SKM-1 (cell line): ENCODE data around the gene B9D2.
"Not testable (repeated sequence)": the region's sequence is repeated elsewhere in the genome, so short reads cannot be mapped to it uniquely, and the experiment has no call there.

Source experiments
- DNase-seq: peaks from one replicate; lab custom pipeline; 2025; ENCODE audit not compliant: unreplicated experiment; lab: John Stamatoyannopoulos, UW

Gene B9D2

DNA sequence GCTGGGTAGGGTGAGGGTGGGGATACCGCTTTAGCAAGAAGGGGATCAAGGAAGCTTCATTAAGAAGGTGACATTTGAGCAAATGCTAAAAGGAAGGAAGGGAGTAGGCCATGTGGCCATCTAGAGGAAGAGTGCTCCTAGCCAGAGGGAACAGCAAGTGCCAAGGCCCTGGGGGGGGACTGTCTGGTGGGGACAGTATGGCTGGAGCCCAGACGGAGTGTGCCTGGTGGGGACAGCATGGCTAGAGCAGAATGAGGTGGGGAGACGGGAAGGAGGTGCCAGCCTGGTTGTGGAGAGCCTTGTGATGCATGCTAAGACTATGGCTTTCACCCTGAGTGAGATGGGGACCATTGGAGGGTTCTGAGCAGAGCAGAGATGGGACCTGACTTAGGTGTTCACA is 8.1 kb downstream of the B9D2 start:
- no peak for DNase-seq

DNA sequence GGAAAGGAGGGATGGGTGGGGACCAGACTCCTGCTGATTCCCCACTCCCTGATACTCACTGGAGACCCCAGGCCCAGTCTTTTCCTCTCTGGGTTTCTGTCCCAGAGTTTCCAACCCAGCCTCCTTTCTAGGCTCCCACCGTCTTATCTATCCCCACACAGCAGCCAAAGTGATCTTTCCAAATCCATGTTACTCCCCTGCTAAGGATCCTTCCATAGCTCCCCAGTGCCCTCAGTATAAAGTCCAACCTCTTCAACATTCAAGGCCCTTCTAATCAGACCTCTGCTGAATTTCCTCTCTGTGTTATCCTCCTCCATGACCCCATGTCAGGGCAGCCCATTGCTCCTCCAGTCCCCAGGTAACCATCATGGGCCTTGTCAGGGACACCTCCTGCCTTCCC is 8.9 kb downstream of the B9D2 start:
- DNase-seq = no peak

- DNase-seq = no peak
These were observed 9.5 kb downstream of the B9D2 start for GRCh38 chr19:41354343-41354953.

GRCh38 chr19:41353466-41354342 is 10.2 kb downstream of the B9D2 start, which contains the start of gene TGFB1:
Gene TGFB1 (minus strand): TSS chr19:41353922. CDS start chr19:41353044, 878 bp downstream.
- peak; percentile 88 for DNase-seq

- no peak for DNase-seq
These were observed 11.1 kb downstream of the B9D2 start for GRCh38 chr19:41352609-41353465.

GRCh38 chr19:41352279-41352608 is 11.7 kb downstream of the B9D2 start:
- DNase-seq = no peak

DNA sequence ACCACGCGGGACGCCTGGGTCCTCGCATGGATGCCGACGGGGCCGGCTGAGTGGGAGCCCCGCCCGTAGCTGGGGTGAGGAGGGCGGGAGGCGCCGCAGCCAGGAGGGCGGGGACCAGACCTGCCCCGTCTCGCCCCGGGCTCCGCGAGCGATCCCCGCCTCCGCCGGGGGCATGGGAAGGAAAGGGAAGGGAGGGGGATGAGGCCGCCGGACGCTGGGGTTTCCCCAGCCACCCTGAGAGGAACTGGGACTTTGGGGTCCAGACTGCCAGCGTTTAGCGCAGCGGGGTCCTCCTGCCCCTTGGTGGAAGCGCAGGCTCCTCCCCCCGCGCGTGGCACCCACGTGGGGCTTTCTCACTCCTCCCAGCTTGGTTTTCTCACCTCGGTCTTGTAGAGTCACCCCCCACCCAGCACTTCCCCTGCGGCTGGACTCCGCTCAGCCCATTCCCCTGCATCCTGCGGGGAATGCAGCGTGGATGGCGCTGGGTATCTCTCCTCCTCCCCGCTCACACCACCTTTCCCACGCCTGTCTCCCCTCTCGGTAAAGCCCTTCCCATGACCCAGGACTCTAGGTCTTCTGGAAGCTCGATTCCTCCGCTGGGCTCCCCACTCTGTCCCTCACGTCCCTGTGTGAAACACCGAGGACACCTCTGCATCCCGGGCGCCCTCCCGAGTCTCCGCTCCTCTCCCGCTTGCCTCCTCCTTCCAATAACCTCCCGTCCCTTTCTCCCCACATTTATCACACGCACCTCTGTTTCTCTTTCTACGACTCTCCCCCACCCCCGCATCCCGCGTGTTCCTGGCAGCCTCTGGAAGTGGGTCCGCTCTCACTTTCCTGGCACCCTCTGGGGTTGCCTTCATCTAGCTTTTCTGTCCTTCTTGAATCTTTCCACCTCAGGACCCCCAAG is 12.4 kb downstream of the B9D2 start:
- DNase-seq = peak; percentile 63

DNA sequence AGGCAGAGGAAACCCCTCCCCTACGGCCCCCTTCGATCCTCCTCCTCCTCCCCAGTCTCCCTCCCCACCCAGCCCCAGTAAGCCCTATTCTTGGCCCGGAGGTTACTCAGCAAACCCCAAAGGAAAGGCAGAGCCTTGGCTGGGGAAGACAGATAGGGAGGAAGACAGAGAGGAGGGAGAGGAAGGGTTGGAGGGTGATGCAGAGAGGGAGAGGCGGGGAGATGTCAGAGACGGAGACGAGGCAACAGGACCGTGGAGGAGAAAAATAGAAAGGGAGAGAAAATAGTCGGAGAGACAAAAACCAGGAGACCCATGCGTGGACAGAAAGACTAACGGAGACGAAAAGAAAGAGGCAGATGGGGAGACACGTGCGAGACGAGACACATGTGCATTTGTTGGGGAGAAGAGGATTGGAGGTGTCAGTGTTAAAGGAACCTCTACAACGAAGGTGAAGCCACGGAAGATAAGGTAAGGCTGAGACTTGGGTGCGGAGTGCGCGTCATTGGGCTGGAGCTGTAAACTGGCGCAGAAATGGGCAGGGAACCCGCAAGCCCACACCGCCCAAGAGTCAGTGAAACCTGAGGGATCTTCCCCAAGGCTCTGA is 13.1 kb downstream of the B9D2 start:
- DNase-seq = no peak

GRCh38 chr19:41346916-41347315 is 17.0 kb downstream of the B9D2 start:
- DNase-seq = not testable (repeated sequence)

DNA sequence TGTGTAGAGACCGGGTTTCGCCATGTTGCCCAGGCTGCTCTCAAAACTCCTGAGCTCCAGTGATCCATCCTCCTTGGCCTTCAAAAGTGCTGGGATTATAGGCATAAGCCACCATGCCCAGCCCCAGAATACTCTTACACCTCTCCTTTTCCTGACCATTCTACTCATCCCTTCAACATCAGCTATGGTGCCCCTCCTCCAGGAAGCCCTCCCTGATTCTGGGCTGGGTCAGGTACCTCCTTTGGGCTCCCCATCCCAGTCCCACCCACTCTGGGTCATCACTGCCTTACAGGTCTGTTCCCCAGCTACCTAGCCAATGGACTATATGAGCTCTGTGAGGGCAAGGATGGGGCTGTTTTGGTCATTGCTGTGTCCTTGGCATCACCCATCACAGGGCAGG is 19.8 kb downstream of the B9D2 start:
- no peak for DNase-seq

DNA sequence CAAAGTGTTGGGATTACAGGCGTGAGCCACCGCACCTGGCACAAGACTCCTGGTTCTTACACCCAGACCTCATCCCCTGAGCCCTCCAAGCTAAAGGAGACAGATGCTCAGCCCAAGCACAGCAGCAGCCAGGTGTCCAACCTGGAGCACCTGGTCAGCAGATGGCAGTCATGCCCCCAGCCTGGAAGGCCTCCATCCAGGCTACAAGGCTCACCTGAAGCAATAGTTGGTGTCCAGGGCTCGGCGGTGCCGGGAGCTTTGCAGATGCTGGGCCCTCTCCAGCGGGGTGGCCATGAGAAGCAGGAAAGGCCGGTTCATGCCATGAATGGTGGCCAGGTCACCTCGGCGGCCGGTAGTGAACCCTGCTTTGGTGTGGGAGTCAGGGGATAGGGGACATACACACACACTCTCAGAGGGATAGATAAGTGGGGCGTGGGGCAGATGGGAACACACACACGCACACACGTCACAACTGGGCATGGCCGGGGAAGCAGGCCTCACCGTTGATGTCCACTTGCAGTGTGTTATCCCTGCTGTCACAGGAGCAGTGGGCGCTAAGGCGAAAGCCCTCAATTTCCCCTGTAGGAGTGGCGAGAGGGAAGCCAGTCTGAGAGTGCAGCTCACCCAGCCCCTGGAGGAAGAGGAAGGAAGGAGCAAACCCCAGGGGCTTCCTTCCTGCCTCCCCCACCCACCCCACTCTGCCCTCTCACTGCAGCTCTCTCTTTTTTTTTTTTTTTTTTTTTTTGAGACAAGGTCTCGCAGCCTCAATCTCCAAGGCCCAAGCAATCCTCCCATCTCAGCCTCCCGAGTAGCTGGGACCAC is 22.1 kb downstream of the B9D2 start:
- DNase-seq = no peak

GRCh38 chr19:41339936-41340335 is 24.0 kb downstream of the B9D2 start:
- no peak for DNase-seq

GRCh38 chr19:41335467-41335866 is 28.5 kb downstream of the B9D2 start:
- DNase-seq = no peak

DNA sequence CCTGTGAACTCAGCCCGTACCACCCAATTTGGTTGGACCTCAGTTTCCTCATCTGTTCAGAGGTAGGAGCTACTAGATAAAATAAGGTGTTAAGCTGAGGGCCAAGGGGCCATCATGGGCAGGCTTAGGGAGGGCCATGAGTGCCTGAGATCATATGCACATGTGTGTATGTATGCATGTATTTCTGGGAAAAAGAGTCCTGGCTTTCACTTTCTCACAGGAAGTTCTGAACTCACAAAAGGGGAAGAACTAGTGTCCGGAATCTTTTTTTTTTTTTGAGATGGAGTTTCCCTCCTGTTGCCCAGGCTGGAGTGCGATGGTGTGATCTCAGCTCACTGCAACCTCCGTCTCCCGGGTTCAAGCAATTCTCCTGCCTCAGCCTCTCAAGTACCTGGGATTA is 29.2 kb downstream of the B9D2 start:
- DNase-seq = no peak

DNA sequence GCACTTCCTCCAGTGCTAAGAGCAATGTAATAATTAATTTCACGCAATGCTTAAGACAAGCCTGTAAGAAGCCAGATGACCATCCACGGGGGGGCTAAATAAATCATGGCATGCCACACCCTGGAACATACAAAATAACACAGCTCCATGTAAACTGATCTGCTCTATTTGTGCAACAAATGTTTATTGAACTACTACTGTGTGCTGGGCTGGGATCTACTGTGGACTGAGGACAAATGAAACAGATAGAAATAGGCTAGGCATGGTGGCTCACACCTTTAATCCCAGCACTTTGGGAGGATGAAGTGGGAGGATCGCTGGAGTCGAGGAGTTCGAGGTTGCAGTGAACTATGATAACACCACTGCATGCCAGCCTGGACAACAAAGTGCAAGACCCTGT is 31.5 kb downstream of the B9D2 start:
- DNase-seq = no peak

DNA sequence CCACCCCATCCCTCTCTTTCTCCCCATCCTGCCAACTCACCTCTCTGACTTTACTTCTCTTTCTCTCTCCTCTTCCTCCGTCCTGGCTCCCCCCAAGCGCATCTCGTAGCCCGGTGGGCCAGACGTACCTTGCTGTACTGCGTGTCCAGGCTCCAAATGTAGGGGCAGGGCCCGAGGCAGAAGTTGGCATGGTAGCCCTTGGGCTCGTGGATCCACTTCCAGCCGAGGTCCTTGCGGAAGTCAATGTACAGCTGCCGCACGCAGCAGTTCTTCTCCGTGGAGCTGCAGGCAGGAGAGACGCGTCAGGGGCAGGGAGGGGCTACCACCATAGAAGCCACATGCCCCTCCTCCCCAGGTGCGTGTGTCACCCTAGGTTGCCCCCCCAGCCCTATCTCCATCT is 31.9 kb downstream of the B9D2 start:
- no peak for DNase-seq

DNA sequence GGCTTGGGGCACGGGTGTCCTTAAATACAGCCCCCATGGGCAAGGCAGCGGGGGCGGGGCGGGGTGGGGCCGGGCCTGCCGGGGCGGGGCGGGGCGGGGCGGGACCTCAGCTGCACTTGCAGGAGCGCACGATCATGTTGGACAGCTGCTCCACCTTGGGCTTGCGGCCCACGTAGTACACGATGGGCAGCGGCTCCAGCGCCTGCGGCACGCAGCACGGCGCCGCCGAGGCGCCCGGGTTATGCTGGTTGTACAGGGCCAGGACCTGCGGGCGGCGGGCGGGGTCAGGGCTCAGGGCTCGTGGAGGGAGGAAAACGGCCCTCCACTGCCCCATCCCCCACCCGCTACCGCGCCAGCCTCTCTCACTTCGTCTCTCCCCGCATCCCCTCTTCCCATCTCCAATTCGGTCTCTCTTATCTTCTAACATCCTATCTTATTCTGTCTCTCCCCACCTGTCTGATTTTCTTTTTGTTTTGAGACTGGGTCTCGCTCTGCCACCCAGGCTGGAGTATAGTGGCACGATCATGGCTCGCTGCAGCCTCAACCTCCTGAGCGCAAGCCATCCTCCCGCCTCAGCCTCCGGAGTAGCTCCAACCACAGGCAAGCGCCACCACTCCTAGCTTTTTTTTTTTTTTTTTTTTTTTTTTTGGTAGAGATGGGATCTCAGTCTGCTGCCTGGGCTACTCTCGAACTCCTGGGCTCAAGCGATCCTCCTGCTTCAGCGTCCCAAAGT is 32.8 kb downstream of the B9D2 start:
- no peak for DNase-seq

DNA sequence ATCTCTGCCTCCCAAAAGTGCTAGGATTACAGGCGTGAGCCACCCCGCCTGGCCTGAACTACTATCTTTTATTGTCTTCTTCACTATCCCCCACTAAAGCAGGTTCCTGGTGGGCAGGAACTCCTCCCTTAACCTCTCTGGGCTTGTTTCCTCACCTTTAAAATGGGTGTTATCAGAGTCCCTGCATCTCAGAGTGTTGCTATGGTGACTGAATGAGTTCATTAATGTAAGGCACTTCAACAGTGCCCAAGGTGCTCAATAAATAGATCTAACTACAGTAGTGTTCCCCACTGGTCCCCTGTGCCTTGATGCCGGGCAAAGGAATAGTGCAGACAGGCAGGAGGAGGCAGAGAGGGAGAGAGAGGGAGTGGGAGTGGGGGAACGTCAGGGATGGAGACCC is 33.5 kb downstream of the B9D2 start:
- DNase-seq = no peak

DNA sequence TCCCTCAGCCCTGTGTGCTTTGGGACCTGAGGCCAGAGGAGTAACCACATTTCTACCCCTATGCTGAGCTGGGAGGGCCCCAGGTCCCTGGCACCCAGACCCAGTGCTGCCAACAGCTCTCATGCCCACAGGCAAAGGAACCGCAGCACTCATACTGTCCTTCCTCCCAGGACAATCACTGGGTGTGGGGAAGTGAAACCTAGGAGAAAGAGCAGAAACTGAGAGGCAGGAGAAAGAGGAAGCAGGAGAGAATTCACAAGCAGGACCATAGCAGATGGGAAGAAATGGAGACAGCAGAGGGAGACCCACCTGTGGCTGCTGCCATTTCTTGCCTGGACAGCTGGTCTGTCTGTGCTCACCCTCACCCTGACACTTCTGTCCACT is 35.1 kb downstream of the B9D2 start:
- peak; percentile 62 for DNase-seq
